ENCODE data around the gene CRTC1.

GRCh38 chr19:18699403-18700054 is 16.0 kb downstream of the CRTC1 start:
- TF ChIP-seq CTCF (IDR thresholded peaks at IDR 0.05; ENCODE audit: low read depth, low read length, poor library complexity, severe bottlenecking) (no peak), EZH2phosphoT487 (IDR thresholded peaks at IDR 0.05; ENCODE audit: borderline replicate concordance, low read length) (no peak)

Data from DOHH2 (cell line).